Heart right ventricle (tissue), 16 donors: Measurements from ENCODE around the gene BARD1. TPM values are rescaled to one million over a fixed set of nuclear protein-coding genes. Genes with fewer than 3 reads are reported as not detected.

Experiments
- ATAC-seq, 8 donors: fragments of 200-7000 bp; cut with Tn5 transposase; one replicate each; pipeline ENCODE4 v1.9.1; 2020; ENCODE audit warnings: mild to moderate bottlenecking in 8 of 8, moderate library complexity in 8 of 8, moderate number of reproducible peaks in 1 of 8
- DNase-seq, 2 donors: peaks; one replicate each; pipeline ENCODE4 v3.0.0-alpha.2; 2020
- H3K27ac ChIP-seq, 10 donors: fragments of 200-600 bp; sonication (generic) in 2 of 10; one replicate each; pipeline versions ENCODE4 v1.5.0 to v1.8.0; 2020 to 2022; ENCODE audit warnings: mild to moderate bottlenecking in 3 of 10
- H3K27me3 ChIP-seq, 7 donors: fragments of 200-600 bp; one replicate each; pipeline ENCODE4 v1.8.0; 2021 to 2022; ENCODE audit warnings: mild to moderate bottlenecking in 2 of 7
- H3K36me3 ChIP-seq, 9 donors: fragments of 200-600 bp; sonication (generic) in 1 of 9; one replicate each; pipeline versions ENCODE4 v1.5.0 to v1.8.0; 2020 to 2022; ENCODE audit warnings: mild to moderate bottlenecking in 2 of 9
- H3K4me1 ChIP-seq, 9 donors: fragments of 200-600 bp; sonication (generic) in 1 of 9; one replicate each; pipeline versions ENCODE4 v1.5.0 to v1.8.0; 2020 to 2022; ENCODE audit warnings: mild to moderate bottlenecking in 4 of 9
- H3K4me3 ChIP-seq, 10 donors: fragments of 200-600 bp; sonication (generic) in 2 of 10; one replicate each; pipeline versions ENCODE4 v1.5.0 to v1.8.0; 2020 to 2022; ENCODE audit warnings: mild to moderate bottlenecking in 7 of 10, moderate library complexity in 2 of 10
- H3K9me3 ChIP-seq, 11 donors: fragments of 200-600 bp in 10 of 11; sonication (generic) in 2 of 11; one replicate each; pipeline versions ENCODE4 v1.5.0 to v1.8.0; 2013 to 2022; ENCODE audit warnings: mild to moderate bottlenecking in 2 of 11, control low read depth in 1 of 11, moderate library complexity in 1 of 11
- WGBS, 2 donors: extraction: QIAGEN DNeasy Blood & Tissue Kit; methylation state at CpG; one replicate each; pipeline ENCODE4 v1.1.7; 2013; ENCODE audit warnings: inconsistent platforms in 1 of 2; 5-methylcytosine and 5-hydroxymethylcytosine counted together
- intact Hi-C, 10 donors: fragments of 100-400 bp; cut with DNase I; formaldehyde crosslinking; loops; one replicate each; pipeline versions ENCODE4 v1.11.1 to v1.14.2; 2022
- polyA plus RNA-seq, 2 donors: library from polyadenylated mRNA; stranded (reverse); fragments of 200-250 nt; gene quantifications; one replicate each; pipeline ENCODE4 v1.2.3, GENCODE V29; 2013
- total RNA-seq, 10 donors: library from RNA; stranded (reverse); fragmentation: NEBNext Ultra II Directional in 3 of 10; extraction: Animal tissue kit (Norgen Biotek cat#: 25700) in 3 of 10; gene quantifications; one replicate each; pipeline versions ENCODE4 v1.2.1 to v1.2.4, GENCODE V29; 2021 to 2023
- TF ChIP-seq, protein P1 (sequence below), 9 donors: fragments of 200-600 bp; sonication (generic) in 2 of 9; IDR thresholded peaks; one replicate each; pipeline versions ENCODE4 v1.5.0 to v1.8.0; 2021 to 2022; ENCODE audit warnings: antibody characterized with exemption in 9 of 9, mild to moderate bottlenecking in 5 of 9, moderate library complexity in 1 of 9
- donor health status: Arrhythmogenic right ventricular cardiomyopathy.
- donor health status: ischemic (EF 13 %, LVEDD 7.1; RV severe dilation, severe dysfunction).
- donor health status: healthy with polysubstance abuse.
- donor health status: DM: no; HTN: yes; CAD: no.
- donor health status: DM: no; HTN: no; CAD: no.
- donor health status: ischemic (EF 25% LVEDD 6.9; RV normal size, moderate dysfunction).
- donor health status: ischemic (EF 25% LVEDD 5.7; RV mildly dilated, moderate dysfunction).
- donor health status: healthy.
- donor health status: DM: yes; HTN: yes; CAD: no.
- donor health status: Ischemic cardiomyopathy.
- donor health status: ischemic (EF 35%, LVEDD 5.7; RV mildly dilated, moderate dysfunction).
- donor health status: nonischemic (EF 11% LVEDD 7.7; RV severe dilation, severe dysfunction).
- donor health status: DM: yes; HTN: yes; CAD: no.
- donor health status: PGD.
- donor health status: ischemic (EF 29% LVEDD 5.4; RV normal size, mild dysfunction).
- donor health status: nonischemic (EF 23%, LVEDD 6.1; RV moderate dilation, normal function).

The BARD1 gene
- total and polyA plus RNA-seq, 12 donors: 1.4 to 15.5 (median 8.7) TPM

DNA sequence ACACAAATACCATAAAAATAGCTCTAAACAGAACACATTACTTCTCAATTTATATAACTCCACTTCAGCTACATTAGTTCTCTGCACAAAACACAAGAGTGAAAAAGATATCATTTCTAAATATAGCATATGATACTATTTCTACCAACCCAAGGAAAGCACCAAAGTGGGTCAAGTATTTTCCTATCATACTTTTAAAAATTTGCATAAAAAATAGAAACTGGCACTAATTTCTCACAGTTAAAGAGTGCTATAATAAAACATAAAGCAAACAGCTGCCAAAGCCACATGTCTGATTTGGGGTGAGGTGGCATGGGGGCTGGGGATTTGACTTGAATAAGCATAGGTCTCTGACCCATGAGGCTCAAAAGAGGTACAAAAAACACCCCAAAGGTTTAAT, 61.5 kb downstream of the BARD1 start:
- H3K4me1 ChIP-seq: peaks cover 0 to 8% (median 0%) of the 10 kb centered on the region in 9 donors
- H3K27ac ChIP-seq: no peak overlapping the region
- no peaks in the 10 kb centered on the region for H3K9me3 ChIP-seq
- no peaks in the 10 kb centered on the region for H3K27me3 ChIP-seq
- TF ChIP-seq, protein P1, sequence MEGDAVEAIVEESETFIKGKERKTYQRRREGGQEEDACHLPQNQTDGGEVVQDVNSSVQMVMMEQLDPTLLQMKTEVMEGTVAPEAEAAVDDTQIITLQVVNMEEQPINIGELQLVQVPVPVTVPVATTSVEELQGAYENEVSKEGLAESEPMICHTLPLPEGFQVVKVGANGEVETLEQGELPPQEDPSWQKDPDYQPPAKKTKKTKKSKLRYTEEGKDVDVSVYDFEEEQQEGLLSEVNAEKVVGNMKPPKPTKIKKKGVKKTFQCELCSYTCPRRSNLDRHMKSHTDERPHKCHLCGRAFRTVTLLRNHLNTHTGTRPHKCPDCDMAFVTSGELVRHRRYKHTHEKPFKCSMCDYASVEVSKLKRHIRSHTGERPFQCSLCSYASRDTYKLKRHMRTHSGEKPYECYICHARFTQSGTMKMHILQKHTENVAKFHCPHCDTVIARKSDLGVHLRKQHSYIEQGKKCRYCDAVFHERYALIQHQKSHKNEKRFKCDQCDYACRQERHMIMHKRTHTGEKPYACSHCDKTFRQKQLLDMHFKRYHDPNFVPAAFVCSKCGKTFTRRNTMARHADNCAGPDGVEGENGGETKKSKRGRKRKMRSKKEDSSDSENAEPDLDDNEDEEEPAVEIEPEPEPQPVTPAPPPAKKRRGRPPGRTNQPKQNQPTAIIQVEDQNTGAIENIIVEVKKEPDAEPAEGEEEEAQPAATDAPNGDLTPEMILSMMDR (IDR thresholded peaks at IDR 0.05): no peak
- no peak overlapping the region for H3K4me3 ChIP-seq
- ATAC-seq (peak in 1 of 8 donors; percentile 39), DNase-seq (no peak)
- intact Hi-C loops: no loop called here
- H3K36me3 ChIP-seq: peaks cover 0 to 54% (median 0%) of the 10 kb centered on the region in 9 donors

DNA sequence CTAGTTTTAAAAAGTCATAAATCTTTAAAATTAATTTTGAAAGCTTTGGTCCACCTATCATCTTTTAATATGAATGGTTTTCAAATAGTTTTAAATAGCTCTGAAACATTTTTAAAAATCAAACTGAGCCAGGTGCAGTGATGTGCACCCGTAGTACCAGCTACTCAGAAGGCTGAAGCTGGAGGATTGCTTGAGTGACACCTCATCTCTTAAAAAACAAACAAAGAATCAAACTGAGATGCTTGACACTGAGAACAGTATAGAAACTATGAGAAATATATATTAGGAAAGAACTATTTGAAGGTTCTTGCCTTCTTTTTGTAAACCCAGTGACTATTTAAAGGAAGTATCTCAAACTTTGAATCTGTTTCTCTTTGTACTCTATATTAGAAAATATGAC, 67.4 kb downstream of the BARD1 start:
- ATAC-seq (no peak), DNase-seq (no peak)
- H3K9me3 ChIP-seq: no peaks in the 10 kb centered on the region
- no peak overlapping the region for H3K27ac ChIP-seq
- peaks cover 0 to 30% (median 0%) of the 10 kb centered on the region in 9 donors for H3K36me3 ChIP-seq
- WGBS, 2 donors: 100% methylated on average over 1 of the region's 1 CpG
- no peak overlapping the region for H3K4me3 ChIP-seq
- intact Hi-C loops: no loop called here
- no peaks in the 10 kb centered on the region for H3K4me1 ChIP-seq
- TF ChIP-seq, protein P1 (IDR thresholded peaks at IDR 0.05): no peak
- H3K27me3 ChIP-seq: no peaks in the 10 kb centered on the region

DNA sequence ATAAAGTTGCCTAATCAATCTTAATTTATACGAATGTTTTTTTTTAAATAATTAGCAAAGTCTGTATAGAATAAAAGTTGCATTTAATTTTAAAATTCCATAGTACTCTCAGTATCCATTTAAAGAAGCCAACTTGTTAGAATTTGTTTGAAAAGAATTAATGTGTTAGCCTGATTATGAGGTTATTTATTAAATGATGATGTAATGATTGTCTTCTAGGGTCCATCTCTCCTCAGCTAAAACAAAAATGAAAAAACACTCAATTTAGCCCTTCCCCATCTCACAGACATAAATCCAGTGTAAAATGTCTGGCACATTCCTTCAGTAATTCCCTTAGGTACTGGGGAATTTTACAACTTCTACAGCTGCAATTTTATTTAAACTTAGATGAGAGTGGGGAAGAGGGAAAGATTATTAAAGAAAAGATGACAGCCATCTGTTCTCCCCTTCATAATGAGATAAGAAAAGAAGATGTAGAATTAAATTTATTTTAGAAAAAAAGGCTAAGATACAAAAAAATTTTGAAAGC, 68.6 kb downstream of the BARD1 start:
- intact Hi-C loops: no loop called here
- H3K4me3 ChIP-seq: no peak overlapping the region
- TF ChIP-seq, protein P1 (IDR thresholded peaks at IDR 0.05): no peak
- no peaks in the 10 kb centered on the region for H3K9me3 ChIP-seq
- peaks cover 0 to 40% (median 0%) of the 10 kb centered on the region in 9 donors for H3K36me3 ChIP-seq
- WGBS, 2 donors: 86 to 90% methylated on average over 1 of the region's 1 CpG
- H3K27ac ChIP-seq: no peak overlapping the region
- no peaks in the 10 kb centered on the region for H3K27me3 ChIP-seq
- DNase-seq (no peak), ATAC-seq (no peak)
- H3K4me1 ChIP-seq: no peaks in the 10 kb centered on the region

DNA sequence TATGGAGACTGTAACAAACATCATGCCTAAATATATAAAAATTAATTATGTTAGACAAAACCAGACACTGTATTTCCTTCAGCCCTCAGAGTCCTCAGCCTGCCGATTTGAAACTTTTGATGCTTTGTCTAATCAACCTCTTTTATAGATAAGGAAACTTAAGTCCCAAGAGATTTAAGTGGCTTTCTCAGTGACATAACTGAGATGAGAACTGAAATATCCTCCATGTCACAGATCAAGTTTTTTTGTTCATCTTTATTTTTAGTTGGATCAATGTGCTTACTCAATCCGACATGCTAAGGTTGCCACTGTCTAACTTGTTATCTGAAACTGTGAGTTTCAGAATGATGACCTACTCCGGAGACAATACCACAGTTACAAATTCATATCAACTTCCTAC, 72.3 kb downstream of the BARD1 start:
- peaks cover 0 to 18% (median 0%) of the 10 kb centered on the region in 9 donors for H3K36me3 ChIP-seq
- TF ChIP-seq, protein P1 (IDR thresholded peaks at IDR 0.05): no peak
- H3K9me3 ChIP-seq: no peaks in the 10 kb centered on the region
- no peaks in the 10 kb centered on the region for H3K4me1 ChIP-seq
- 55 to 75% methylated on average over 3 of the region's 3 CpGs for WGBS, 2 donors
- DNase-seq (no peak), ATAC-seq (no peak)
- no peak overlapping the region for H3K4me3 ChIP-seq
- no peak overlapping the region for H3K27ac ChIP-seq
- intact Hi-C loops: no loop called here
- H3K27me3 ChIP-seq: no peaks in the 10 kb centered on the region
